ENCODE data around the gene TBC1D17. TPM values are rescaled to one million over a fixed set of nuclear protein-coding genes. Genes with fewer than 3 reads are reported as not detected.
A peak's percentile ranks its signal among the peaks of the same experiment; 100 is the strongest.

The TBC1D17 gene
- total and polyA plus RNA-seq, 2 of the 13 experiments (the other 11 are each of a cell fraction or from before 2014, with no cell fraction given): 9.7 to 16.9 TPM

GRCh38 chr19:49929121-49929610 is 51.7 kb downstream of the TBC1D17 start, which contains the start of the genes ATF5 and NUP62 (continued):
- TF ChIP-seq ZNF883 (CRISPR knock-in tag; IDR thresholded peaks at IDR 0.05; ENCODE audit: not compliant biosample characterization) (peak; percentile 97), ZNF558 (CRISPR knock-in tag; IDR thresholded peaks at IDR 0.05; ENCODE audit: borderline replicate concordance) (peak; percentile 97), ZMYM4 (CRISPR knock-in tag; IDR thresholded peaks at IDR 0.05) (peak; percentile 56; the same call in 1 of the 2 replicates), ZNF350 (CRISPR knock-in tag; IDR thresholded peaks at IDR 0.05; ENCODE audit: borderline replicate concordance, low read depth) (peak; percentile 84; the same call in 1 of the 2 replicates), STAT6 (CRISPR knock-in tag; IDR thresholded peaks at IDR 0.05; ENCODE audit: borderline replicate concordance) (peak; percentile 87; the same call in 1 of the 2 replicates), CCDC6 (CRISPR knock-in tag; IDR thresholded peaks at IDR 0.05) (0 out of 2 replicates have a peak, but pooled peaks have one; percentile 54), PCBP1 (IDR thresholded peaks at IDR 0.05; ENCODE audit: borderline replicate concordance, low read depth, low read length) (no peak), ZMAT5 (CRISPR knock-in tag; IDR thresholded peaks at IDR 0.05; ENCODE audit: borderline replicate concordance, low read depth) (no peak), KDM2A (CRISPR knock-in tag; IDR thresholded peaks at IDR 0.05; ENCODE audit: borderline replicate concordance, low read depth) (peak; percentile 84; the same call in 1 of the 2 replicates), ZNF251 (CRISPR knock-in tag; IDR thresholded peaks at IDR 0.05) (no peak; the same call in 1 of the 2 replicates), ZNF18 (CRISPR knock-in tag; IDR thresholded peaks at IDR 0.05; ENCODE audit: insufficient replicate concordance) (peak; percentile 79), ZNF317 (CRISPR knock-in tag; IDR thresholded peaks at IDR 0.05) (no peak), ZNF547 (CRISPR knock-in tag; IDR thresholded peaks at IDR 0.05) (peak; percentile 99), CHD4 (IDR thresholded peaks at IDR 0.05; ENCODE audit: borderline replicate concordance, low read length) (no peak), FOXC1 (CRISPR knock-in tag; IDR thresholded peaks at IDR 0.05; ENCODE audit: borderline replicate concordance) (peak; percentile 68), HDAC1 (CRISPR knock-in tag; IDR thresholded peaks at IDR 0.05) (peak; percentile 86), REL (CRISPR knock-in tag; conservative IDR thresholded peaks at IDR 0.05) (peak; percentile 70), FOXO4 (CRISPR knock-in tag; conservative IDR thresholded peaks at IDR 0.05) (no peak), KDM4B (CRISPR knock-in tag; IDR thresholded peaks at IDR 0.05) (no peak; the same call in 1 of the 2 replicates), ZNF577 (CRISPR knock-in tag; IDR thresholded peaks at IDR 0.05; ENCODE audit: borderline replicate concordance, low read depth) (peak; percentile 72; the same call in 1 of the 2 replicates), ATF7-NPFF (CRISPR knock-in tag; IDR thresholded peaks at IDR 0.05; ENCODE audit: low read depth) (no peak; the same call in 1 of the 2 replicates), ZNF790 (CRISPR knock-in tag; IDR thresholded peaks at IDR 0.05; ENCODE audit: borderline replicate concordance) (peak; percentile 90; the same call in 1 of the 2 replicates), MTF2 (CRISPR knock-in tag; IDR thresholded peaks at IDR 0.05; ENCODE audit: borderline replicate concordance) (no peak), ZBTB7B (CRISPR knock-in tag; IDR thresholded peaks at IDR 0.05) (peak; percentile 58)
